GM21529 (cell line): ENCODE results near the gene WDR17.
A peak's percentile ranks its signal among the peaks of the same experiment; 100 is the strongest.
"Not testable (repeated sequence)": the region's sequence is repeated elsewhere in the genome, so short reads cannot be mapped to it uniquely, and the experiment has no call there.

Experiments used
- ATAC-seq: cut with Tn5 transposase; IDR thresholded peaks from one replicate; pipeline ENCODE4 v1.9.1; 2021; ENCODE audit not compliant: unreplicated experiment

The WDR17 gene

GRCh38 chr4:176189891-176190795 is 124.5 kb downstream of the WDR17 start:
- ATAC-seq = no peak

GRCh38 chr4:176191974-176192373 is 126.3 kb downstream of the WDR17 start:
- ATAC-seq = no peak

- no peak for ATAC-seq
These were observed 127.5 kb downstream of the WDR17 start for GRCh38 chr4:176193126-176193525.

GRCh38 chr4:176193938-176194337 is 128.3 kb downstream of the WDR17 start:
- ATAC-seq = no peak

- ATAC-seq = peak; percentile 99
These were observed 129.7 kb downstream of the WDR17 start, which contains the start of gene SPATA4 for GRCh38 chr4:176195184-176195978. SPATA4 (minus strand) TSS chr4:176195585; CDS start chr4:176195562, 23 bp downstream.

- no peak for ATAC-seq
These were observed 132.8 kb downstream of the WDR17 start for GRCh38 chr4:176198316-176198903.

- no peak for ATAC-seq
These were observed 139.7 kb downstream of the WDR17 start for GRCh38 chr4:176205299-176205698.

- ATAC-seq = no peak
These were observed 142.2 kb downstream of the WDR17 start for GRCh38 chr4:176207839-176208238.

- ATAC-seq = no peak
These were observed 143.9 kb downstream of the WDR17 start for GRCh38 chr4:176209535-176209934.

- no peak for ATAC-seq
These were observed 144.5 kb downstream of the WDR17 start for GRCh38 chr4:176210101-176210500.

GRCh38 chr4:176210579-176211296 is 145.1 kb downstream of the WDR17 start:
- no peak for ATAC-seq

GRCh38 chr4:176212351-176212750 is 146.7 kb downstream of the WDR17 start:
- not testable (repeated sequence) for ATAC-seq

- ATAC-seq = no peak
These were observed 151.9 kb downstream of the WDR17 start for GRCh38 chr4:176217510-176217909.

GRCh38 chr4:176222149-176222548 is 156.5 kb downstream of the WDR17 start:
- no peak for ATAC-seq

- no peak for ATAC-seq
These were observed 157.9 kb downstream of the WDR17 start for GRCh38 chr4:176223561-176223960.

- ATAC-seq = no peak
These were observed 161.1 kb downstream of the WDR17 start for GRCh38 chr4:176226736-176227135.

GRCh38 chr4:176229645-176230044 is 164.0 kb downstream of the WDR17 start:
- no peak for ATAC-seq
